GM23338 (cell line): ENCODE data around the gene MED9. TPM values are rescaled to one million over a fixed set of nuclear protein-coding genes. Genes with fewer than 3 reads are reported as not detected.
"Not testable (repeated sequence)": the region's sequence is repeated elsewhere in the genome, so short reads cannot be mapped to it uniquely, and the experiment has no call there.

Source experiments
- ATAC-seq: fragments of 200-7000 bp; cut with Tn5 transposase; 3 replicates; pipeline ENCODE4 v1.9.1; 2020
- DNase-seq: peaks from one replicate; pipeline ENCODE4 v3.0.0-alpha.2; 2015; ENCODE audit warnings: low spot score
- H2AFZ ChIP-seq: fragments of 200-600 bp; sonication (generic); 2 replicates; pipeline ENCODE4 v1.8.0; 2016; ENCODE audit warnings: antibody characterized with exemption, mild to moderate bottlenecking, moderate library complexity
- H3F3A ChIP-seq: fragments of 200-600 bp; sonication (generic); replicated peaks from 2 replicates; pipeline ENCODE4 v1.8.0; 2017; ENCODE audit warnings: antibody characterized with exemption, mixed run types, low read depth
- H3K27ac ChIP-seq: fragments of 200-600 bp; sonication (generic); 2 replicates; pipeline ENCODE4 v1.6.1; 2016; ENCODE audit warnings: low read depth
- H3K27me3 ChIP-seq: fragments of 200-600 bp; sonication (generic); 2 replicates; pipeline ENCODE4 v1.8.0; 2016; ENCODE audit warnings: mild to moderate bottlenecking, mixed run types, moderate library complexity; ENCODE audit not compliant: insufficient read depth
- H3K36me3 ChIP-seq: fragments of 200-600 bp; sonication (generic); 2 replicates; pipeline ENCODE4 v1.8.0; 2016; ENCODE audit warnings: mild to moderate bottlenecking; ENCODE audit not compliant: insufficient read depth
- H3K4me1 ChIP-seq: fragments of 200-600 bp; sonication (generic); 2 replicates; pipeline ENCODE4 v1.8.0; 2016; ENCODE audit warnings: mild to moderate bottlenecking, moderate library complexity; ENCODE audit not compliant: insufficient read depth
- H3K4me2 ChIP-seq: fragments of 200-600 bp; sonication (generic); 2 replicates; pipeline ENCODE4 v1.7.1; 2017; ENCODE audit warnings: mixed run types
- H3K4me3 ChIP-seq: fragments of 200-600 bp; sonication (generic); 2 replicates; pipeline ENCODE4 v1.6.1; 2016; ENCODE audit warnings: mixed run types
- H3K79me2 ChIP-seq: fragments of 200-600 bp; sonication (generic); replicated peaks from 2 replicates; pipeline ENCODE4 v1.8.0; 2017; ENCODE audit warnings: mild to moderate bottlenecking; ENCODE audit not compliant: insufficient read depth
- H3K9me2 ChIP-seq: fragments of 200-600 bp; sonication (generic); 2 replicates; pipeline ENCODE4 v1.8.0; 2017; ENCODE audit not compliant: insufficient read depth
- H4K20me1 ChIP-seq: fragments of 200-600 bp; sonication (generic); replicated peaks from 2 replicates; pipeline ENCODE4 v1.8.0; 2017; ENCODE audit warnings: mild to moderate bottlenecking; ENCODE audit not compliant: insufficient read depth
- H3K27ac Mint-ChIP-seq: 2 replicates; pipeline ENCODE4 v1.8.0; 2020; ENCODE audit warnings: inconsistent platforms, mild to moderate bottlenecking, moderate library complexity, mixed read lengths
- H3K27me3 Mint-ChIP-seq: 3 replicates; pipeline ENCODE4 v1.8.0; 2022; ENCODE audit warnings: low read depth, mild to moderate bottlenecking, moderate library complexity, mixed read lengths, inconsistent platforms; ENCODE audit not compliant: insufficient read depth, poor library complexity
- H3K36me3 Mint-ChIP-seq: 3 replicates; pipeline ENCODE4 v1.8.0; 2021; ENCODE audit warnings: low read depth, mild to moderate bottlenecking, inconsistent platforms, moderate library complexity, mixed read lengths
- H3K4me1 Mint-ChIP-seq: 3 replicates; pipeline ENCODE4 v1.8.0; 2020; ENCODE audit warnings: mild to moderate bottlenecking, inconsistent platforms, mixed read lengths
- H3K4me3 Mint-ChIP-seq: 3 replicates; pipeline ENCODE4 v1.8.0; 2021; ENCODE audit warnings: moderate library complexity, mild to moderate bottlenecking, inconsistent platforms, mixed read lengths
- H3K9me3 Mint-ChIP-seq: 3 replicates; pipeline ENCODE4 v1.8.0; 2020; ENCODE audit warnings: moderate library complexity, mild to moderate bottlenecking, inconsistent platforms, mixed read lengths
- CREB1 ChIP-seq: fragments of 250-450 bp; sonication (Bioruptor Pico); IDR thresholded peaks from 2 replicates; pipeline ENCODE4 v1.5.0; 2020; ENCODE audit warnings: low read depth, mild to moderate bottlenecking, moderate library complexity
- EZH2 ChIP-seq: fragments of 200-600 bp; sonication (generic); IDR thresholded peaks from one replicate; pipeline ENCODE4 v1.8.0; 2017; ENCODE audit warnings: antibody characterized with exemption, mild to moderate bottlenecking, low read depth; ENCODE audit not compliant: unreplicated experiment
- EZH2phosphoT487 ChIP-seq: fragments of 200-600 bp; sonication (generic); IDR thresholded peaks from one replicate; pipeline ENCODE4 v1.8.1; 2018; ENCODE audit warnings: antibody characterized with exemption; ENCODE audit not compliant: unreplicated experiment
- JUNB ChIP-seq: IDR thresholded peaks from one replicate; pipeline ENCODE4 v1.6.1; 2016; ENCODE audit warnings: antibody characterized with exemption; ENCODE audit not compliant: unreplicated experiment
- NANOG ChIP-seq: IDR thresholded peaks from 2 replicates; pipeline ENCODE4 v1.6.1; 2016; ENCODE audit warnings: antibody characterized with exemption, borderline replicate concordance
- STAT1 ChIP-seq: IDR thresholded peaks from one replicate; pipeline ENCODE4 v1.6.1; 2016; ENCODE audit warnings: antibody characterized with exemption; ENCODE audit not compliant: unreplicated experiment
- ZNF114 ChIP-seq: fragments of 250-450 bp; sonication (Bioruptor Pico); IDR thresholded peaks from 2 replicates; pipeline ENCODE4 v1.5.0; 2020; ENCODE audit warnings: mild to moderate bottlenecking, moderate library complexity
- ZNF331 ChIP-seq: fragments of 250-450 bp; sonication (Bioruptor Pico); IDR thresholded peaks from 2 replicates; pipeline ENCODE4 v1.5.0; 2020; ENCODE audit warnings: low read depth, mild to moderate bottlenecking, moderate library complexity
- polyA plus RNA-seq: library from polyadenylated mRNA; unstranded; fragments of >200 nt; fragmentation: Nextera tagmentation; extraction: Ambion mirVana; gene quantifications from 2 replicates; pipeline ENCODE4 v1.2.1, GENCODE V29; 2016
- total RNA-seq: library from RNA; depleted of rRNA; stranded (reverse); fragments of >200 nt; shearing (Covaris generic); gene quantifications from 2 replicates; pipeline ENCODE4 v1.2.3, GENCODE V29; 2014
- TF ChIP-seq, protein P1 (sequence below): IDR thresholded peaks from 2 replicates; pipeline ENCODE4 v1.6.1; 2016; ENCODE audit warnings: antibody characterized with exemption
- TF ChIP-seq, protein P2 (sequence below): fragments of 250-450 bp; sonication (Bioruptor Pico); IDR thresholded peaks from 2 replicates; pipeline ENCODE4 v1.5.0; 2020; ENCODE audit warnings: mild to moderate bottlenecking, moderate library complexity

Gene MED9
- total and polyA plus RNA-seq, 2 experiments from 2014 or later, result 17.3 to 19.9 TPM

DNA sequence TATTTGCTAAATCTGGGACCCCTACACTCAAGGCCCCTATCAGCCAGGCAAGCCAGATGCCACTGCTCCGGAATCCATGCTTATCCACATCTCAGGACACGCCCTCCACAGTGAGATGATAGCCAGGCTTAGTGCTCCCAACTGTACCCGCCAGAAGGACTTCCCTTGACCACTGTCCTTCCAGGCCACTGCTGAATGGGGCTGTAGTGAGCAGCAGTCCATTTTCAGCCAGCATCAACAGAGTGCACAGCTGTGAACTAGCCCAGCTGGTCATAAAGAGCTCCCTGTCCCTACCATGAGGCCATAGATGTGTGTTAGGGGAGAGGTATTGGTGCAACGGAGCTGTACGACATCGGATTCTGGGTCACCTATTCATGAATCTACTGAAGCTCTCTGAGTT is 13.0 kb upstream of the MED9 start:
- H3K36me3 Mint-ChIP-seq, result peaks cover 5% of the 10 kb centered on the region; the same call in 2 of the 3 replicates
- H3K9me3 Mint-ChIP-seq, result peaks cover 13% of the 10 kb centered on the region
- Histone ChIP-seq H3K4me2 (no peak overlapping the region), H3K9me2 (0 out of 2 replicates have a peak, but pooled peaks cover 3% of the 10 kb centered on the region), H3K36me3 (no peaks in the 10 kb centered on the region), H3K27ac (no peak overlapping the region), H3K4me1 (no peaks in the 10 kb centered on the region), H3K4me3 (no peak overlapping the region), H3K79me2 (no peaks in the 10 kb centered on the region), H3F3A (no peaks in the 10 kb centered on the region), H3K27me3 (no peaks in the 10 kb centered on the region), H2AFZ (no peak overlapping the region), H4K20me1 (no peaks in the 10 kb centered on the region)
- ATAC-seq, result no peak
- TF ChIP-seq ZNF331 (no peak), NANOG (no peak)
- TF ChIP-seq, protein P1, sequence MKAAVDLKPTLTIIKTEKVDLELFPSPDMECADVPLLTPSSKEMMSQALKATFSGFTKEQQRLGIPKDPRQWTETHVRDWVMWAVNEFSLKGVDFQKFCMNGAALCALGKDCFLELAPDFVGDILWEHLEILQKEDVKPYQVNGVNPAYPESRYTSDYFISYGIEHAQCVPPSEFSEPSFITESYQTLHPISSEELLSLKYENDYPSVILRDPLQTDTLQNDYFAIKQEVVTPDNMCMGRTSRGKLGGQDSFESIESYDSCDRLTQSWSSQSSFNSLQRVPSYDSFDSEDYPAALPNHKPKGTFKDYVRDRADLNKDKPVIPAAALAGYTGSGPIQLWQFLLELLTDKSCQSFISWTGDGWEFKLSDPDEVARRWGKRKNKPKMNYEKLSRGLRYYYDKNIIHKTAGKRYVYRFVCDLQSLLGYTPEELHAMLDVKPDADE, result no peak
- H3K4me1 Mint-ChIP-seq, result no peaks in the 10 kb centered on the region
- no peak for DNase-seq
- H3K27me3 Mint-ChIP-seq, result peaks cover 4% of the 10 kb centered on the region
- no peak overlapping the region for H3K27ac Mint-ChIP-seq
- H3K4me3 Mint-ChIP-seq, result no peak overlapping the region

DNA sequence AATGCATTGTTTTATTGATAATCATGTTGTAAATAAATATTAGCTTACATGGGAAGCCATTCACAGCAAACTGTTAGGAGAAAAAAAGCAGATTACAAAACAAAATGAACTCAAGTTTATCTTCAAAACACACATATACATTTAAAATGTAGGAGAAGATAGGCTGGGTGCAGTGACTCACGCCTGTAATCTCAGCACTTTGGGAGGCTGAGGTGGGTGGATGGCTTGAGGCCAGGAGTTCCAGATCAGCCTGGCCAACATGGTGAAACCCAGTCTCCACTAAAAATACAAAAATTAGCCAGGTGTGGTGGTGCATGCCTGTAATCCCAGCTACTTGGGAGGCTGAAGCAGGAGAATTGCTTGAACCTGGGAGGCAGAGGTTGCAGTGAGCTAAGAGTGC is 10.9 kb upstream of the MED9 start:
- not testable (repeated sequence) for H3K27me3 Mint-ChIP-seq, H3K36me3 Mint-ChIP-seq, H3K36me3 ChIP-seq, H3K79me2 ChIP-seq, H3K9me2 ChIP-seq, H3K27me3 ChIP-seq, H3K9me3 Mint-ChIP-seq, H3K4me3 ChIP-seq, H3K4me1 Mint-ChIP-seq, H3K4me1 ChIP-seq, H3F3A ChIP-seq, H3K4me3 Mint-ChIP-seq, H3K4me2 ChIP-seq, H3K27ac Mint-ChIP-seq, ATAC-seq, H4K20me1 ChIP-seq, H3K27ac ChIP-seq, DNase-seq, H2AFZ ChIP-seq

DNA sequence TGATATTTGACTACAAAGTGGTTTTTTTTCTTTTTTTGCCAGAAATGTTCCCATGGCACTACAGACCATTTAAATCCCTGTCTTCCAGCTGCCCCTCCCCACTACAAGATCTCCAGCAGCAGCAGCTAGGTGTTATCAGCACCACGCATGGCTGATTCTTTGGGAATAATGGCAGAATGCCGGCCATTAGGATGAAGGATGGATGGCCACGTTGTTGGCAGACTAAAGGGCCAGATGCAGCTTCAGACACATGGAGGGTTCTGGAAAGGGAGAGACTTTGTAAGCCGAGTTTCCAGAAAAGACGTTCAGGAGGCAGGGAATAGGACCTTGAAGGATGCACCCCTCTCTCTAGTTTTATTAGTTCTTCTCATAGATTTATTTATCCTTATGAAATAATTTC is 10.3 kb upstream of the MED9 start:
- Histone ChIP-seq H2AFZ (no peak overlapping the region), H3K79me2 (no peaks in the 10 kb centered on the region), H3K27me3 (no peaks in the 10 kb centered on the region), H3K4me1 (no peaks in the 10 kb centered on the region), H3K36me3 (no peaks in the 10 kb centered on the region), H3K9me2 (no peaks in the 10 kb centered on the region), H4K20me1 (no peaks in the 10 kb centered on the region), H3K4me2 (no peak overlapping the region), H3K4me3 (no peak overlapping the region), H3F3A (no peaks in the 10 kb centered on the region), H3K27ac (no peak overlapping the region)
- Mint-ChIP-seq H3K9me3 (no peaks in the 10 kb centered on the region), H3K36me3 (no peaks in the 10 kb centered on the region), H3K27me3 (peaks cover 6% of the 10 kb centered on the region), H3K4me1 (no peaks in the 10 kb centered on the region), H3K4me3 (no peak overlapping the region), H3K27ac (no peak overlapping the region)
- ATAC-seq, result no peak
- DNase-seq, result no peak
- TF ChIP-seq EZH2phosphoT487 (no peak), STAT1 (no peak), JUNB (no peak), ZNF114 (CRISPR knock-in tag) (no peak), CREB1 (CRISPR knock-in tag) (no peak), EZH2 (no peak), NANOG (no peak), ZNF331 (no peak)
- TF ChIP-seq, protein P2, sequence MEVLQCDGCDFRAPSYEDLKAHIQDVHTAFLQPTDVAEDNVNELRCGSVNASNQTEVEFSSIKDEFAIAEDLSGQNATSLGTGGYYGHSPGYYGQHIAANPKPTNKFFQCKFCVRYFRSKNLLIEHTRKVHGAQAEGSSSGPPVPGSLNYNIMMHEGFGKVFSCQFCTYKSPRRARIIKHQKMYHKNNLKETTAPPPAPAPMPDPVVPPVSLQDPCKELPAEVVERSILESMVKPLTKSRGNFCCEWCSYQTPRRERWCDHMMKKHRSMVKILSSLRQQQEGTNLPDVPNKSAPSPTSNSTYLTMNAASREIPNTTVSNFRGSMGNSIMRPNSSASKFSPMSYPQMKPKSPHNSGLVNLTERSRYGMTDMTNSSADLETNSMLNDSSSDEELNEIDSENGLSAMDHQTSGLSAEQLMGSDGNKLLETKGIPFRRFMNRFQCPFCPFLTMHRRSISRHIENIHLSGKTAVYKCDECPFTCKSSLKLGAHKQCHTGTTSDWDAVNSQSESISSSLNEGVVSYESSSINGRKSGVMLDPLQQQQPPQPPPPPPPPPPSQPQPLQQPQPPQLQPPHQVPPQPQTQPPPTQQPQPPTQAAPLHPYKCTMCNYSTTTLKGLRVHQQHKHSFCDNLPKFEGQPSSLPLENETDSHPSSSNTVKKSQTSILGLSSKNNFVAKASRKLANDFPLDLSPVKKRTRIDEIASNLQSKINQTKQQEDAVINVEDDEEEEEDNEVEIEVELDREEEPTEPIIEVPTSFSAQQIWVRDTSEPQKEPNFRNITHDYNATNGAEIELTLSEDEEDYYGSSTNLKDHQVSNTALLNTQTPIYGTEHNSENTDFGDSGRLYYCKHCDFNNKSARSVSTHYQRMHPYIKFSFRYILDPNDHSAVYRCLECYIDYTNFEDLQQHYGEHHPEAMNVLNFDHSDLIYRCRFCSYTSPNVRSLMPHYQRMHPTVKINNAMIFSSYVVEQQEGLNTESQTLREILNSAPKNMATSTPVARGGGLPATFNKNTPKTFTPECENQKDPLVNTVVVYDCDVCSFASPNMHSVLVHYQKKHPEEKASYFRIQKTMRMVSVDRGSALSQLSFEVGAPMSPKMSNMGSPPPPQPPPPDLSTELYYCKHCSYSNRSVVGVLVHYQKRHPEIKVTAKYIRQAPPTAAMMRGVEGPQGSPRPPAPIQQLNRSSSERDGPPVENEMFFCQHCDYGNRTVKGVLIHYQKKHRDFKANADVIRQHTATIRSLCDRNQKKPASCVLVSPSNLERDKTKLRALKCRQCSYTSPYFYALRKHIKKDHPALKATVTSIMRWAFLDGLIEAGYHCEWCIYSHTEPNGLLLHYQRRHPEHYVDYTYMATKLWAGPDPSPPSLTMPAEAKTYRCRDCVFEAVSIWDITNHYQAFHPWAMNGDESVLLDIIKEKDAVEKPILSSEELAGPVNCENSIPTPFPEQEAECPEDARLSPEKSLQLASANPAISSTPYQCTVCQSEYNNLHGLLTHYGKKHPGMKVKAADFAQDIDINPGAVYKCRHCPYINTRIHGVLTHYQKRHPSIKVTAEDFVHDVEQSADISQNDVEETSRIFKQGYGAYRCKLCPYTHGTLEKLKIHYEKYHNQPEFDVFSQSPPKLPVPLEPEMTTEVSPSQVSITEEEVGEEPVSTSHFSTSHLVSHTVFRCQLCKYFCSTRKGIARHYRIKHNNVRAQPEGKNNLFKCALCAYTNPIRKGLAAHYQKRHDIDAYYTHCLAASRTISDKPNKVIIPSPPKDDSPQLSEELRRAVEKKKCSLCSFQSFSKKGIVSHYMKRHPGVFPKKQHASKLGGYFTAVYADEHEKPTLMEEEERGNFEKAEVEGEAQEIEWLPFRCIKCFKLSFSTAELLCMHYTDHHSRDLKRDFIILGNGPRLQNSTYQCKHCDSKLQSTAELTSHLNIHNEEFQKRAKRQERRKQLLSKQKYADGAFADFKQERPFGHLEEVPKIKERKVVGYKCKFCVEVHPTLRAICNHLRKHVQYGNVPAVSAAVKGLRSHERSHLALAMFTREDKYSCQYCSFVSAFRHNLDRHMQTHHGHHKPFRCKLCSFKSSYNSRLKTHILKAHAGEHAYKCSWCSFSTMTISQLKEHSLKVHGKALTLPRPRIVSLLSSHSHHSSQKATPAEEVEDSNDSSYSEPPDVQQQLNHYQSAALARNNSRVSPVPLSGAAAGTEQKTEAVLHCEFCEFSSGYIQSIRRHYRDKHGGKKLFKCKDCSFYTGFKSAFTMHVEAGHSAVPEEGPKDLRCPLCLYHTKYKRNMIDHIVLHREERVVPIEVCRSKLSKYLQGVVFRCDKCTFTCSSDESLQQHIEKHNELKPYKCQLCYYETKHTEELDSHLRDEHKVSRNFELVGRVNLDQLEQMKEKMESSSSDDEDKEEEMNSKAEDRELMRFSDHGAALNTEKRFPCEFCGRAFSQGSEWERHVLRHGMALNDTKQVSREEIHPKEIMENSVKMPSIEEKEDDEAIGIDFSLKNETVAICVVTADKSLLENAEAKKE (CRISPR knock-in tag), result no peak
- TF ChIP-seq, protein P1, result no peak
